BLaER1 treated with 17β-estradiol and CSF1 and Interleukin-3, amounts not matched to agents 10 nM and 100 nM (cell line): Measurements from ENCODE around the gene PHACTR3.

ENCODE experiments used
- H3K27ac ChIP-seq, 11 experiments: shearing (Covaris generic); formaldehyde crosslinking; 2 replicates each; pipeline ENCODE4 v1.8.1; 2022
- H3K27me3 ChIP-seq, 11 experiments: shearing (Covaris generic); formaldehyde crosslinking; 2 replicates each; pipeline ENCODE4 v1.8.1; 2022
- H3K36me3 ChIP-seq, 11 experiments: shearing (Covaris generic); formaldehyde crosslinking; 2 replicates each; pipeline ENCODE4 v1.8.1; 2022
- H3K4me1 ChIP-seq, 10 experiments: shearing (Covaris generic); formaldehyde crosslinking; 2 replicates each; pipeline ENCODE4 v1.8.1; 2022
- H3K4me2 ChIP-seq, 11 experiments: shearing (Covaris generic); formaldehyde crosslinking; 2 replicates each; pipeline ENCODE4 v1.8.1; 2022
- H3K4me3 ChIP-seq, 10 experiments: shearing (Covaris generic); formaldehyde crosslinking; 2 replicates each; pipeline ENCODE4 v1.8.1; 2022
- H3K9ac ChIP-seq, 11 experiments: shearing (Covaris generic); formaldehyde crosslinking; 2 replicates each; pipeline ENCODE4 v1.8.1; 2022
- H3K9me3 ChIP-seq, 11 experiments: shearing (Covaris generic); formaldehyde crosslinking; replicated peaks in 1 of 11; 2 replicates each; pipeline ENCODE4 v1.8.1; 2022
- H4K20me1 ChIP-seq, 11 experiments: shearing (Covaris generic); formaldehyde crosslinking; 2 replicates each; pipeline ENCODE4 v1.8.1; 2022
- Cebpa-rat ChIP-seq, 11 experiments: shearing (Covaris generic); IDR thresholded peaks; 2 replicates each; pipeline ENCODE4 v1.8.1; 2022

The PHACTR3 gene

GRCh38 chr20:59778615-59779200 is 174.4 kb downstream of the PHACTR3 start:
- H4K20me1 ChIP-seq = peaks cover 0 to 100% (median 50%) of the 10 kb centered on the region in 11 experiments; a peak in 13 of 22 replicates
- no peaks in the 10 kb centered on the region for H3K27me3 ChIP-seq
- H3K4me3 ChIP-seq = no peak overlapping the region
- no peak overlapping the region for H3K27ac ChIP-seq
- peaks cover 0 to 35% (median 15%) of the 10 kb centered on the region in 10 experiments; a peak in 13 of 20 replicates for H3K4me1 ChIP-seq
- no peaks in the 10 kb centered on the region for H3K9me3 ChIP-seq
- no peak overlapping the region for H3K9ac ChIP-seq
- no peak overlapping the region for H3K4me2 ChIP-seq
- H3K36me3 ChIP-seq = peaks cover 0 to 100% (median 94%) of the 10 kb centered on the region in 11 experiments; a peak in 17 of 22 replicates
- no peak for TF ChIP-seq Cebpa-rat (IDR thresholded peaks at IDR 0.05)

- H3K27me3 ChIP-seq = no peaks in the 10 kb centered on the region
- H3K4me1 ChIP-seq = peaks cover 0 to 35% (median 15%) of the 10 kb centered on the region in 10 experiments; a peak in 13 of 20 replicates
- peaks cover 0 to 99% (median 53%) of the 10 kb centered on the region in 11 experiments; a peak in 13 of 22 replicates for H4K20me1 ChIP-seq
- no peak overlapping the region for H3K9ac ChIP-seq
- H3K4me3 ChIP-seq = no peak overlapping the region
- no peak for TF ChIP-seq Cebpa-rat (IDR thresholded peaks at IDR 0.05)
- no peak overlapping the region for H3K4me2 ChIP-seq
- H3K27ac ChIP-seq = no peak overlapping the region; a peak in 1 of 22 replicates
- H3K9me3 ChIP-seq = no peaks in the 10 kb centered on the region
- H3K36me3 ChIP-seq = peaks cover 0 to 99% (median 93%) of the 10 kb centered on the region in 11 experiments; a peak in 17 of 22 replicates
Observed at GRCh38 chr20:59779656-59780380, 175.5 kb downstream of the PHACTR3 start.

DNA sequence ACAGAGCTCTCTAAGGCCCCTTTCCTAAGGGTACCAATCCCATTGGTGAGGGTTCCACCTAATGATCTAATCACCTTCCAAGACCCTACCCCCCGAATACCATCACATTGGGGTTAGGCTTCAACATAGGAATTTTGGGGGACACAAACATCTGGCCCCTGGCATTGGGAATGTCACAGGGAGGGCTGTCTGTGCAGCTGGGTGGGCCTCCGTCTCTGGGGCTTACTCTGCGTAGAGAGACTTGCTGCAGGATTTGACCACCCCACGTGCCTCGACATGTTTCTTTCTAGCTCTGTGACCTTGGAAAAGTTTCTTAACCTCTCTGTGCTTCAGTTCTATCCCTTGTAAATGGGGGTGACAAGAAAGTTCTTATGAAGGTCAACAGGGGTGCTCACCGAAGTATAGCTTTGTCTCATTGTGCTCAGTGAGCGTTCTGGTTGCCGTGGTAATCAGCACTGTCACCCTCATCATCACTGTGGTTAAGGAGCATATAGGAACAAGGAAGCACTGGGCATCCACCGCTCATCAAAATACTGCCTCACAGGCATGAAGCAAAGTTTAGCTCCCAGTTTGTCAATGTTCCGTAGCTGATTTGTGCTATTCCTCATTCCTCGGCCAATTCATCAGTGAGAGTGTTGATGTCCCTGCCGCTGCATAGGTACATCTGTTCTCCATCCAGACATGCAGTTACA is 176.3 kb downstream of the PHACTR3 start:
- Histone ChIP-seq H3K4me3 (no peak overlapping the region), H3K27me3 (no peaks in the 10 kb centered on the region), H3K9ac (no peak overlapping the region), H3K27ac (no peak overlapping the region; a peak in 1 of 22 replicates), H4K20me1 (peaks cover 0 to 98% (median 53%) of the 10 kb centered on the region in 11 experiments; a peak in 13 of 22 replicates), H3K9me3 (no peaks in the 10 kb centered on the region), H3K4me2 (no peak overlapping the region), H3K36me3 (peaks cover 0 to 99% (median 92%) of the 10 kb centered on the region in 11 experiments; a peak in 17 of 22 replicates), H3K4me1 (peaks cover 0 to 32% (median 13%) of the 10 kb centered on the region in 10 experiments; a peak in 13 of 20 replicates)
- no peak for TF ChIP-seq Cebpa-rat (IDR thresholded peaks at IDR 0.05)

- Histone ChIP-seq H3K4me3 (no peak overlapping the region), H3K27me3 (no peaks in the 10 kb centered on the region), H3K9ac (no peak overlapping the region), H3K9me3 (peaks cover 0 to 4% (median 0%) of the 10 kb centered on the region in 11 experiments; a peak in 1 of 22 replicates), H3K27ac (no peak overlapping the region), H3K4me2 (no peak overlapping the region), H3K4me1 (peaks cover 0 to 26% (median 9%) of the 10 kb centered on the region in 10 experiments; a peak in 12 of 20 replicates), H3K36me3 (peaks cover 0 to 99% (median 92%) of the 10 kb centered on the region in 11 experiments; a peak in 17 of 22 replicates), H4K20me1 (peaks cover 0 to 98% (median 49%) of the 10 kb centered on the region in 11 experiments; a peak in 13 of 22 replicates)
- no peak for TF ChIP-seq Cebpa-rat (IDR thresholded peaks at IDR 0.05)
Observed at GRCh38 chr20:59781226-59781625, 176.9 kb downstream of the PHACTR3 start.

GRCh38 chr20:59782986-59783640 is 178.8 kb downstream of the PHACTR3 start:
- Histone ChIP-seq H3K27ac (no peak overlapping the region), H3K9me3 (peaks cover 0 to 23% (median under 1%) of the 10 kb centered on the region in 11 experiments; a peak in 9 of 22 replicates), H3K27me3 (no peaks in the 10 kb centered on the region), H3K4me1 (peaks cover 0 to 19% (median 6%) of the 10 kb centered on the region in 10 experiments; a peak in 7 of 20 replicates), H3K9ac (no peak overlapping the region), H4K20me1 (peaks cover 0 to 90% (median 30%) of the 10 kb centered on the region in 11 experiments; a peak in 13 of 22 replicates), H3K4me3 (no peak overlapping the region), H3K4me2 (no peak overlapping the region), H3K36me3 (peaks cover 0 to 99% (median 95%) of the 10 kb centered on the region in 11 experiments; a peak in 17 of 22 replicates)
- TF ChIP-seq Cebpa-rat (IDR thresholded peaks at IDR 0.05) = no peak

DNA sequence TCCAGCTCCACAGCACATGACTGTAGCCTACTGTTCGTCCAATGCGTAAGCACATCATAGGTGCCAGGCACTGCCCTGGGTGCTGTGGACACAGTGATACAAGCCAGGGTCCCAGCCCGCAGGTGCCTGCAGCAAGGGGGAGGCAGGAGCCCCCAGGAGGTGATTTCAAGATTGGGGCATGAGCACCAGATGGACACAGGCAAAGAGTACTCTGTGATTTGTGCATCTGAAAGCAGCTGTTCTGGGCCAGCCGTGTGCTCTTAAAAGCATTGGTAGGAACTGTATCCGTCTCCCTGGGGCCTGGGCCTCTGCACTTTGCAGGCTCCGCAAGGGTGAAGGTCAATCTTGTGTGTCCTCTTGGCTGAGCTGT is 179.3 kb downstream of the PHACTR3 start:
- Histone ChIP-seq H4K20me1 (peaks cover 0 to 85% (median 25%) of the 10 kb centered on the region in 11 experiments; a peak in 12 of 22 replicates), H3K4me3 (no peak overlapping the region)
- no peak for TF ChIP-seq Cebpa-rat (IDR thresholded peaks at IDR 0.05)

GRCh38 chr20:59784365-59784764 is 180.0 kb downstream of the PHACTR3 start:
- H3K9ac ChIP-seq = no peak overlapping the region
- no peak overlapping the region for H3K4me3 ChIP-seq
- peaks cover 0 to 36% (median 13%) of the 10 kb centered on the region in 11 experiments; a peak in 16 of 22 replicates for H3K9me3 ChIP-seq
- peaks cover 0 to 19% (median 5%) of the 10 kb centered on the region in 10 experiments; a peak in 7 of 20 replicates for H3K4me1 ChIP-seq
- H4K20me1 ChIP-seq = peaks cover 0 to 78% (median 18%) of the 10 kb centered on the region in 11 experiments; a peak in 12 of 22 replicates
- peaks cover 0 to 99% (median 95%) of the 10 kb centered on the region in 11 experiments; a peak in 17 of 22 replicates for H3K36me3 ChIP-seq
- H3K4me2 ChIP-seq = no peak overlapping the region
- H3K27me3 ChIP-seq = no peaks in the 10 kb centered on the region
- H3K27ac ChIP-seq = no peak overlapping the region
- no peak for TF ChIP-seq Cebpa-rat (IDR thresholded peaks at IDR 0.05)

More for the DNA sequence above, 179.3 kb downstream of the PHACTR3 start:
- Histone ChIP-seq H3K4me1 (peaks cover 0 to 19% (median 5%) of the 10 kb centered on the region in 10 experiments; a peak in 7 of 20 replicates), H3K9me3 (peaks cover 0 to 28% (median 6%) of the 10 kb centered on the region in 11 experiments; a peak in 16 of 22 replicates), H3K4me2 (no peak overlapping the region), H3K27me3 (no peaks in the 10 kb centered on the region), H3K27ac (no peak overlapping the region), H3K36me3 (peaks cover 0 to 99% (median 95%) of the 10 kb centered on the region in 11 experiments; a peak in 17 of 22 replicates), H3K9ac (no peak overlapping the region)
